Panc1 (cell line): ENCODE measurements around the gene ZRANB1. TPM values are rescaled to one million over a fixed set of nuclear protein-coding genes. Genes with fewer than 3 reads are reported as not detected.

ENCODE experiments used
- ATAC-seq: fragments of 200-7000 bp; cut with Tn5 transposase; 2 replicates; pipeline ENCODE4 v1.9.1; 2020; ENCODE audit warnings: mild to moderate bottlenecking, moderate library complexity
- BruUV-seq: library from RNA; stranded (reverse); fragments of 400-500 nt; replicated peaks from 2 replicates; lab custom pipeline; 2021; lab: Mats Ljungman, UMichigan
- CTCF ChIA-PET: fragments of 300-600 bp; sonication (Branson Sonifier 250); formaldehyde crosslinking; loops from one replicate; lab custom pipeline; 2022; ENCODE audit warnings: antibody characterized with exemption; lab: Charles Lee
- POLR2A ChIA-PET: fragments of 300-600 bp; sonication (Branson Sonifier 250); formaldehyde crosslinking; loops from one replicate; lab custom pipeline; 2022; ENCODE audit warnings: antibody characterized with exemption; lab: Charles Lee
- DNase-seq: peaks from one replicate; pipeline ENCODE4 v3.0.0-alpha.2; 2010; ENCODE audit warnings: low read depth, low spot score
- H3K27ac ChIP-seq: 2 replicates; pipeline ENCODE4 v1.5.1; 2011; ENCODE audit warnings: mild to moderate bottlenecking, low read length, inconsistent platforms
- H3K27me3 ChIP-seq: fragments of 200-500 bp; sonication (Bioruptor generic); 2 replicates; pipeline ENCODE4 v1.6.0; 2014; ENCODE audit warnings: low read length, inconsistent platforms; ENCODE audit not compliant: control insufficient read depth, insufficient read depth
- H3K36me3 ChIP-seq: fragments of 200-500 bp; sonication (Bioruptor generic); 2 replicates; pipeline ENCODE4 v1.5.1; 2014; ENCODE audit warnings: inconsistent platforms, mild to moderate bottlenecking, low read length, moderate library complexity; ENCODE audit not compliant: control insufficient read depth, insufficient read depth
- H3K4me1 ChIP-seq: 2 replicates; pipeline ENCODE4 v1.5.1; 2011; ENCODE audit warnings: inconsistent platforms, mild to moderate bottlenecking, low read length, moderate library complexity; ENCODE audit not compliant: control insufficient read depth, insufficient read depth
- H3K4me3 ChIP-seq, 2 experiments: 2 replicates each; pipeline ENCODE4 v1.5.1; 2011 to 2012; ENCODE audit warnings: low read depth in 2 of 2, low read length in 2 of 2, mild to moderate bottlenecking in 2 of 2, inconsistent platforms in 1 of 2, moderate library complexity in 1 of 2
- H3K9me3 ChIP-seq: fragments of 200-500 bp; sonication (Bioruptor generic); 2 replicates; pipeline ENCODE4 v1.5.1; 2014; ENCODE audit warnings: low read depth, mild to moderate bottlenecking, inconsistent platforms, low read length, moderate library complexity; ENCODE audit not compliant: control insufficient read depth, insufficient read depth
- POLR2AphosphoS5 ChIP-seq: IDR thresholded peaks from 2 replicates; pipeline ENCODE4 v1.6.1; 2012; ENCODE audit warnings: mild to moderate bottlenecking, low read depth, low read length, moderate library complexity
- SIN3A ChIP-seq: IDR thresholded peaks from 2 replicates; pipeline ENCODE4 v1.6.1; 2012; ENCODE audit warnings: low read depth, mild to moderate bottlenecking, low read length, moderate library complexity, borderline replicate concordance; ENCODE audit not compliant: insufficient read depth
- TCF7L2 ChIP-seq: IDR thresholded peaks from 2 replicates; pipeline ENCODE4 v1.6.1; 2011; ENCODE audit warnings: mild to moderate bottlenecking, low read depth, low read length, inconsistent platforms
- in situ Hi-C: cut with HindIII; loops from 2 replicates; pipeline ENCODE4 v1.10.0; 2016; ENCODE audit warnings: low sequenced_read_pairs, low pct_unique_long_range_greater_than_20kb
- intact Hi-C: fragments of 100-400 bp; cut with micrococcal nuclease; formaldehyde crosslinking; loops from one replicate; pipeline ENCODE4 v1.10.0; 2022; ENCODE audit not compliant: unreplicated experiment
- total RNA-seq: library from RNA; stranded (reverse); gene quantifications from one replicate; pipeline ENCODE4 v1.2.1, GENCODE V29; 2021; ENCODE audit not compliant: unreplicated experiment
- TF ChIP-seq, protein P1 (sequence below): fragments of 450-650 bp; IDR thresholded peaks from 2 replicates; pipeline ENCODE4 v1.5.1; 2017; ENCODE audit warnings: mild to moderate bottlenecking
- TF ChIP-seq, protein P2 (sequence below), 2 experiments: IDR thresholded peaks; 2 replicates each; pipeline ENCODE4 v1.6.1; 2011 to 2012; ENCODE audit warnings: low read depth in 2 of 2, control low read depth in 1 of 2, low read length in 1 of 2, mild to moderate bottlenecking in 1 of 2, moderate library complexity in 1 of 2; ENCODE audit not compliant: insufficient read depth in 1 of 2

ZRANB1 gene
- total RNA-seq, 1 experiment from 2014 or later: 23.2 TPM

DNA sequence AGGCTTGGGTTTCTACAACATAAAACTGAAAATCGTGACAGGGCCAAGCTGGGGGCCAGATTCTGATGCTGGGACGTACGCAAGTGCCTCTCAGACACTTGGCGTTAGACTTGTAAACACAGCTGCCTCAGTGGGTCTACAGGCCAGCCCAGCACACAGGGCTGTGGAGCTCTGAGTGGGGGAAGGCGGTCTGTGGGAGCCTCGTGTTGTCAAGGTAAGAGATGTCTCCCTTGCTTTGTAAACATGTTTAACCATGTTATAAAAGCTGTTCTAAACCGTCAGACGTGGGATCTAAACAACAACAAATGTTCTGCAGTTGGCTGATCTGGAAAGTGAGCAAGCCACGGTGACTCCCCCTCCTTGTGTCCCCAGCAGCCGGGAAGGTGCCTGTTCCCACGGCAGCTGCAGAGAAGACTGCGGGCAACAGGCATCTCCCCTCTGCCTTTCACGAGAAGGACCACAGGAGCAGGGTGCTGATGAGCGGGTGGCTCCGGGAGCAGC is 67.8 kb downstream of the ZRANB1 start:
- POLR2A ChIA-PET: no interaction called here
- BruUV-seq: TSS peak; percentile 18
- intact Hi-C loops: no loop called here
- H3K9me3 ChIP-seq: no peaks in the 10 kb centered on the region
- H3K27ac ChIP-seq: no peak overlapping the region
- CTCF ChIA-PET: interaction anchor here (0.6 kb wide), 1 partner anchor 1530 kb away, joined by 5 read pairs; no protein-coding TSS in a partner anchor
- in situ Hi-C loops: no loop called here
- TF ChIP-seq, protein P1, sequence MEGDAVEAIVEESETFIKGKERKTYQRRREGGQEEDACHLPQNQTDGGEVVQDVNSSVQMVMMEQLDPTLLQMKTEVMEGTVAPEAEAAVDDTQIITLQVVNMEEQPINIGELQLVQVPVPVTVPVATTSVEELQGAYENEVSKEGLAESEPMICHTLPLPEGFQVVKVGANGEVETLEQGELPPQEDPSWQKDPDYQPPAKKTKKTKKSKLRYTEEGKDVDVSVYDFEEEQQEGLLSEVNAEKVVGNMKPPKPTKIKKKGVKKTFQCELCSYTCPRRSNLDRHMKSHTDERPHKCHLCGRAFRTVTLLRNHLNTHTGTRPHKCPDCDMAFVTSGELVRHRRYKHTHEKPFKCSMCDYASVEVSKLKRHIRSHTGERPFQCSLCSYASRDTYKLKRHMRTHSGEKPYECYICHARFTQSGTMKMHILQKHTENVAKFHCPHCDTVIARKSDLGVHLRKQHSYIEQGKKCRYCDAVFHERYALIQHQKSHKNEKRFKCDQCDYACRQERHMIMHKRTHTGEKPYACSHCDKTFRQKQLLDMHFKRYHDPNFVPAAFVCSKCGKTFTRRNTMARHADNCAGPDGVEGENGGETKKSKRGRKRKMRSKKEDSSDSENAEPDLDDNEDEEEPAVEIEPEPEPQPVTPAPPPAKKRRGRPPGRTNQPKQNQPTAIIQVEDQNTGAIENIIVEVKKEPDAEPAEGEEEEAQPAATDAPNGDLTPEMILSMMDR: no peak
- TF ChIP-seq, protein P2, sequence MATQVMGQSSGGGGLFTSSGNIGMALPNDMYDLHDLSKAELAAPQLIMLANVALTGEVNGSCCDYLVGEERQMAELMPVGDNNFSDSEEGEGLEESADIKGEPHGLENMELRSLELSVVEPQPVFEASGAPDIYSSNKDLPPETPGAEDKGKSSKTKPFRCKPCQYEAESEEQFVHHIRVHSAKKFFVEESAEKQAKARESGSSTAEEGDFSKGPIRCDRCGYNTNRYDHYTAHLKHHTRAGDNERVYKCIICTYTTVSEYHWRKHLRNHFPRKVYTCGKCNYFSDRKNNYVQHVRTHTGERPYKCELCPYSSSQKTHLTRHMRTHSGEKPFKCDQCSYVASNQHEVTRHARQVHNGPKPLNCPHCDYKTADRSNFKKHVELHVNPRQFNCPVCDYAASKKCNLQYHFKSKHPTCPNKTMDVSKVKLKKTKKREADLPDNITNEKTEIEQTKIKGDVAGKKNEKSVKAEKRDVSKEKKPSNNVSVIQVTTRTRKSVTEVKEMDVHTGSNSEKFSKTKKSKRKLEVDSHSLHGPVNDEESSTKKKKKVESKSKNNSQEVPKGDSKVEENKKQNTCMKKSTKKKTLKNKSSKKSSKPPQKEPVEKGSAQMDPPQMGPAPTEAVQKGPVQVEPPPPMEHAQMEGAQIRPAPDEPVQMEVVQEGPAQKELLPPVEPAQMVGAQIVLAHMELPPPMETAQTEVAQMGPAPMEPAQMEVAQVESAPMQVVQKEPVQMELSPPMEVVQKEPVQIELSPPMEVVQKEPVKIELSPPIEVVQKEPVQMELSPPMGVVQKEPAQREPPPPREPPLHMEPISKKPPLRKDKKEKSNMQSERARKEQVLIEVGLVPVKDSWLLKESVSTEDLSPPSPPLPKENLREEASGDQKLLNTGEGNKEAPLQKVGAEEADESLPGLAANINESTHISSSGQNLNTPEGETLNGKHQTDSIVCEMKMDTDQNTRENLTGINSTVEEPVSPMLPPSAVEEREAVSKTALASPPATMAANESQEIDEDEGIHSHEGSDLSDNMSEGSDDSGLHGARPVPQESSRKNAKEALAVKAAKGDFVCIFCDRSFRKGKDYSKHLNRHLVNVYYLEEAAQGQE (IDR thresholded peaks at IDR 0.05; ENCODE audit: insufficient read depth in 1 of 2, low read depth in 2 of 2, low read length in 1 of 2): no peak
- no peak for TF ChIP-seq SIN3A
- TF ChIP-seq POLR2AphosphoS5: no peak
- no peak for TF ChIP-seq TCF7L2
- no peaks in the 10 kb centered on the region; the same call in none of the 2 replicates for H3K36me3 ChIP-seq
- DNase-seq: no peak
- no peak for ATAC-seq
- no peaks in the 10 kb centered on the region for H3K4me1 ChIP-seq
- H3K4me3 ChIP-seq: no peak overlapping the region
- H3K27me3 ChIP-seq: no peaks in the 10 kb centered on the region

DNA sequence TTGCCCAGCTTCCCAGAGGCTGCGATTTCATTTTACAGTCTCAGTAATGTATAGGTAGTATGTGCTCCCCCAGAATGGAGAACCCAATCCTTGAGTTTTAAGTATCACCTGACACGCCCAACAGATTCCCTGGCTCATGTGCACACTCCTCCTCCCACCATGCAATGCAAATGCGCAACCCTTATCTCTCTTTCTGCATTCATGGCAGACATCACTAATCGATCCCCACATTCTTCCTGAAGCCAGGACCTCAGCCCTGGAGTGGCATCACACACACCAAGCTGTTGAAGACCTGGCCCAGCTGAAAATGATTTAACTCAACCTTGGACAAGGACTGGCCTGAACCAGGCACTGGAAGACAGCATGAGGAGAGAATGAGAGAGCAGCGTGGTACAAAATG is 68.4 kb downstream of the ZRANB1 start:
- intact Hi-C loops (no loop called here), in situ Hi-C loops (no loop called here)
- ChIA-PET CTCF (no interaction called here), POLR2A (interaction anchor here (0.6 kb wide), 1 partner anchor 37 kb away, joined by 9 read pairs; no protein-coding TSS in a partner anchor)
- H3K9me3 ChIP-seq: no peaks in the 10 kb centered on the region
- no peaks in the 10 kb centered on the region; the same call in none of the 2 replicates for H3K36me3 ChIP-seq
- BruUV-seq: no TSS peak
- H3K27me3 ChIP-seq: no peaks in the 10 kb centered on the region
- H3K4me3 ChIP-seq: no peak overlapping the region
- DNase-seq: no peak
- TF ChIP-seq, protein P2 (IDR thresholded peaks at IDR 0.05; ENCODE audit: insufficient read depth in 1 of 2, low read depth in 2 of 2, low read length in 1 of 2): no peak
- TF ChIP-seq POLR2AphosphoS5 (no peak), SIN3A (no peak), TCF7L2 (no peak)
- TF ChIP-seq, protein P1: no peak
- H3K27ac ChIP-seq: no peak overlapping the region
- H3K4me1 ChIP-seq: no peaks in the 10 kb centered on the region
- ATAC-seq: no peak
